Mucosa of descending colon (tissue), 3 donors: ENCODE data around the gene ZSWIM7. TPM values are rescaled to one million over a fixed set of nuclear protein-coding genes. Genes with fewer than 3 reads are reported as not detected.
"Not testable (repeated sequence)": the region's sequence is repeated elsewhere in the genome, so short reads cannot be mapped to it uniquely, and the experiment has no call there.

Experiments
- ATAC-seq: fragments of 200-7000 bp; cut with Tn5 transposase; one replicate; pipeline ENCODE4 v1.9.1; 2020; ENCODE audit warnings: mild to moderate bottlenecking, moderate library complexity
- DNase-seq, 3 donors: peaks; one replicate each; pipeline ENCODE4 v3.0.0-alpha.2; 2020
- H3K36me3 ChIP-seq: fragments of 200-600 bp; one replicate; pipeline ENCODE4 v1.8.0; 2021; ENCODE audit warnings: low read depth, mild to moderate bottlenecking
- H3K4me1 ChIP-seq: fragments of 200-600 bp; one replicate; pipeline ENCODE4 v1.8.0; 2021; ENCODE audit warnings: low read depth, mild to moderate bottlenecking
- H3K4me3 ChIP-seq: fragments of 200-600 bp; one replicate; pipeline ENCODE4 v1.8.0; 2021; ENCODE audit warnings: mild to moderate bottlenecking
- H3K9me3 ChIP-seq: fragments of 200-600 bp; one replicate; pipeline ENCODE4 v1.8.0; 2021; ENCODE audit warnings: mild to moderate bottlenecking
- intact Hi-C, 2 donors: fragments of 100-400 bp; cut with DNase I in 1 of 2; cut with micrococcal nuclease in 1 of 2; formaldehyde crosslinking; loops; one replicate each; pipeline versions ENCODE4 v1.11.0 to v1.11.1; 2022; cut with DNase I, micrococcal nuclease
- total RNA-seq, 3 donors: library from RNA; stranded (reverse); fragmentation: NEBNext Ultra II Directional in 2 of 3; extraction: Animal tissue kit (Norgen Biotek cat#: 25700) in 2 of 3; gene quantifications; one replicate each; pipeline versions ENCODE4 v1.2.1 to v1.2.4, GENCODE V29; 2021 to 2023
- TF ChIP-seq, protein P1 (sequence below): fragments of 200-600 bp; IDR thresholded peaks from one replicate; pipeline ENCODE4 v1.8.0; 2022; ENCODE audit warnings: antibody characterized with exemption, mild to moderate bottlenecking
- donor health status: DM: no; HTN: no; CAD: no; lungs with moderate emphysema.
- donor health status: DM: no; HTN: no; CAD: no.
- donor health status: DM: no; HTN: yes; CAD: no.

Gene ZSWIM7
- total RNA-seq, 3 donors from 2014 or later, result 17.3 to 32.1 (median 26.0) TPM

DNA sequence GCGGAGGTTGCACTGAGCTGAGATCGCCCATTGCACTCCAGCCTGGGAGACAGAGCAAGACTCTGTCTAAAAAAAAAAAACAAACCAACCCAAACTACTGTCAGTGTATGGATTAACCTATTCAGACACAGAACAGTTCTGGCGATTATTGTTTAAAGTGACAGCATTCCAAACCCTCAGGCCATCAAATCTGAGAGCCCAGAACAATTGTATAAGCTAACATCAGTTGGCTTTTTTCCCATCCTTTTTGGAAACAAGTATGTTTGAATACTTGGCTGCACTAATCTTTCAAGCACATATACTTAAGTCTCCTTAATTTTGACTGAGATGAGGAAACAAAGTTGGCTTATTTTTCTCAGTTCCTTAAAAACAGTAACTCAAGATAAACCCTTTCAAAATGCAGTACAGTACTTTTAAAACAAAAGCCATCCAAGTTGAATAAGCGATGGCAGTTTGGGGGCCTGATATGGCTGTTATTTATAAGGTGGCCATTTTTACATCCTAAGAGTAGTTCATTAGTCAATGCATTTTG lies 1.4 kb downstream of the ZSWIM7 start:
- H3K4me1 ChIP-seq, result peaks cover 8% of the 10 kb centered on the region
- ATAC-seq (no peak), DNase-seq (no peak)
- H3K9me3 ChIP-seq, result no peaks in the 10 kb centered on the region
- H3K4me3 ChIP-seq, result no peak overlapping the region
- intact Hi-C loops, result loop anchor here (10.0 kb wide), 2 partner anchors 53 to 173 kb away; partner anchors contain the start of gene ADORA2B (in 1 of the 2)
- TF ChIP-seq, protein P1, sequence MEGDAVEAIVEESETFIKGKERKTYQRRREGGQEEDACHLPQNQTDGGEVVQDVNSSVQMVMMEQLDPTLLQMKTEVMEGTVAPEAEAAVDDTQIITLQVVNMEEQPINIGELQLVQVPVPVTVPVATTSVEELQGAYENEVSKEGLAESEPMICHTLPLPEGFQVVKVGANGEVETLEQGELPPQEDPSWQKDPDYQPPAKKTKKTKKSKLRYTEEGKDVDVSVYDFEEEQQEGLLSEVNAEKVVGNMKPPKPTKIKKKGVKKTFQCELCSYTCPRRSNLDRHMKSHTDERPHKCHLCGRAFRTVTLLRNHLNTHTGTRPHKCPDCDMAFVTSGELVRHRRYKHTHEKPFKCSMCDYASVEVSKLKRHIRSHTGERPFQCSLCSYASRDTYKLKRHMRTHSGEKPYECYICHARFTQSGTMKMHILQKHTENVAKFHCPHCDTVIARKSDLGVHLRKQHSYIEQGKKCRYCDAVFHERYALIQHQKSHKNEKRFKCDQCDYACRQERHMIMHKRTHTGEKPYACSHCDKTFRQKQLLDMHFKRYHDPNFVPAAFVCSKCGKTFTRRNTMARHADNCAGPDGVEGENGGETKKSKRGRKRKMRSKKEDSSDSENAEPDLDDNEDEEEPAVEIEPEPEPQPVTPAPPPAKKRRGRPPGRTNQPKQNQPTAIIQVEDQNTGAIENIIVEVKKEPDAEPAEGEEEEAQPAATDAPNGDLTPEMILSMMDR, result no peak
- H3K36me3 ChIP-seq, result no peaks in the 10 kb centered on the region

DNA sequence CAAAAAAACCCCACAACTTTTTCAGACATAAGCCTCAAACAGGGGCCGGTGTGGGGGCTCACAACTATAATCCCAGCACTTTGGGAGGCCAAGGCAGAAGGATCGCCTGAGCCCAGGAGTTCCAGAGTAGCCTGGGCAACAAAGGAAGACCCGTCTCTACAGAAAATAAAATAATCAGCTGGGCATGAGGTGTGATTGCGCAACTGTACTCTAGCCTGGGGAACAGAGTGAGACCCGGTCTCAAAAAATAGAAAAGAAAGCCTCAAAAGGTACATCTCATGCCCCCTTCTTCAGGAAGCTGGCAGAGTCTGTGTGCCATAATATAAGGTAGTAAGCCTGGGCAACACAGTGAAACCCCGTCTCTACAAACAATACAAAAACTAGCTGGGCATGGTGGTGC lies 3.2 kb downstream of the ZSWIM7 start:
- ATAC-seq (no peak), DNase-seq (no peak)
- Histone ChIP-seq H3K4me1 (peaks cover 8% of the 10 kb centered on the region), H3K4me3 (no peak overlapping the region), H3K9me3 (no peaks in the 10 kb centered on the region), H3K36me3 (no peaks in the 10 kb centered on the region)
- intact Hi-C loops, result loop anchor here (10.0 kb wide), 2 partner anchors 52 to 172 kb away; partner anchors contain the start of gene ADORA2B (in 1 of the 2)
- TF ChIP-seq, protein P1, result no peak

DNA sequence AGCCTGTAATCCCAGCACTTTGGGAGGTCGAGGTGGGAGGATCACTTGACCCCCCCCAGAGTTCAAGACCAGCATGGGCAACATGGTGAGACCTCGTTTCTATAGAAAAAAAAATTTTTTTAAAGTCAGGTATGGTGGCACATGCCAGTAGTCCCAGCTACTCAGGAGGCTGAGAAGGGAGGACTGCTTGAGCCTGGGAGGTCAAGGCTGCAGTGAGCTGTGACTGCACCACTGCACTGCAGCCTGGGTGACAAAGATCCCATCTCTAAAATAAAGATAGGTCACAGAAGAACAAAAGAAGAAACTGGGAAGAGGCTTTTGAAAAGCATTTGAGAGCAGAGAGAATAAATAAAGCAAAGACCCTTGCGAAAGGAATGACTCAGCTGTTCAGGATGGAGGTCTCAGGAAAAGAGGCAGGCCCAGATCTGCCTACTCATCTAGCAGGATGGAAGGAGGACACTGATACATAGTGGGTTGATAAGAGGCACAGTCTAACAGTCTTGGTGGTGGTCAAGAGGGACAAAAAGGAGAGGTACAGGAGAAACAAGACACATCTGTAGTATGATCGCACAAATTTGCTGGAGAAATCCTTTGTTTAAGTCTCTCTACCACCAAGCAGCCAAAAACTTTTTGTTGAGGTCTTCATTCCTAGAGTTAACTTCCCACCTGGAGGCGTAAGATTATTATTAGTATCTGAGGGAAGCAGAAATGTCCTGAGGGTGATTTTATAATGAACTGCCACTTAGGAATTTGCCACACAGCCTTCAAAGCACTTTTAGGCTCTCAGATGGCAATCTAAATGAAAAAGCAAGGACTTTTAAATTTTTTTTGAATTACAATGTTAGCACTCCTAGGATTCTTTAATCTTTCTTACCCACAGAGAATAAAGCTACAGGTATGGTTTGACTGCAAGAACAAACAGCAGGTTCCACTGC lies 17.6 kb downstream of the ZSWIM7 start:
- TF ChIP-seq, protein P1, result no peak
- Histone ChIP-seq H3K4me1 (peaks cover 25% of the 10 kb centered on the region), H3K4me3 (no peak overlapping the region), H3K9me3 (no peaks in the 10 kb centered on the region), H3K36me3 (no peaks in the 10 kb centered on the region)
- ATAC-seq (peak; percentile 10), DNase-seq (no peak)
- intact Hi-C loops, result no loop called here

DNA sequence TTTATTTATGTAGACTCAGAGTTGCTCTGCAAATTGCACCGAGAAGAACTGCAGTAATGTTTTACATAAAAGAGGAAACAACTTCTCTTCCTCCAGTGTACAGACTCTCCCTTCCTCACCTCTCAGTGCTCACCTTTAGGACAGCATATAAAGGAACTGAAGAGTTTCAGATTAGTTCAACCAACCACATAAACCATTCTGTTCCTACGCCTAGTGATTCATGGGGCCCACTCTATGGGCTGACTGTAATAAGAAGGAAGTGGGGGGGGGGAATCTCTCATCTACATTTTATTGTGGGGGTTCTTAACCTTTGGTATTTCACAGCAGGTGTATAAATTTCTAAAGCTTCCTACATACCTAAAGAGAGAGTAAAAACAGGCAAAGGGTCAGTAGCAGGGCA lies 18.3 kb downstream of the ZSWIM7 start:
- ATAC-seq (peak; percentile 94), DNase-seq (peak in 1 of 3 donors; percentile 43)

DNA sequence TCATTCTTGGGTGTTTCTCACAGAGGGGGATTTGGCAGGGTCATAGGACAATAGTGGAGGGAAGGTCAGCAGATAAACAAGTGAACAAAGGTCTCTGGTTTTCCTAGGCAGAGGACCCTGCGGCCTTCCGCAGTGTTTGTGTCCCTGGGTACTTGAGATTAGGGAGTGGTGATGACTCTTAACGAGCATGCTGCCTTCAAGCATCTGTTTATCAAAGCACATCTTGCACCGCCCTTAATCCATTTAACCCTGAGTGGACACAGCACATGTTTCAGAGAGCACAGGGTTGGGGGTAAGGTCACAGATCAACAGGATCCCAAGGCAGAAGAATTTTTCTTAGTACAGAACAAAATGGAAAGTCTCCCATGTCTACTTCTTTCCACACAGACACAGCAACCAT lies 20.5 kb downstream of the ZSWIM7 start:
- peaks cover 17% of the 10 kb centered on the region for H3K4me1 ChIP-seq
- H3K4me3 ChIP-seq, H3K9me3 ChIP-seq, intact Hi-C loops, H3K36me3 ChIP-seq, ATAC-seq, DNase-seq: not testable (repeated sequence)

More for the DNA sequence above, 18.3 kb downstream of the ZSWIM7 start:
- Histone ChIP-seq H3K36me3 (no peaks in the 10 kb centered on the region), H3K9me3 (no peaks in the 10 kb centered on the region), H3K4me1 (peaks cover 25% of the 10 kb centered on the region), H3K4me3 (no peak overlapping the region)
- TF ChIP-seq, protein P1, result no peak
- intact Hi-C loops, result no loop called here

DNA sequence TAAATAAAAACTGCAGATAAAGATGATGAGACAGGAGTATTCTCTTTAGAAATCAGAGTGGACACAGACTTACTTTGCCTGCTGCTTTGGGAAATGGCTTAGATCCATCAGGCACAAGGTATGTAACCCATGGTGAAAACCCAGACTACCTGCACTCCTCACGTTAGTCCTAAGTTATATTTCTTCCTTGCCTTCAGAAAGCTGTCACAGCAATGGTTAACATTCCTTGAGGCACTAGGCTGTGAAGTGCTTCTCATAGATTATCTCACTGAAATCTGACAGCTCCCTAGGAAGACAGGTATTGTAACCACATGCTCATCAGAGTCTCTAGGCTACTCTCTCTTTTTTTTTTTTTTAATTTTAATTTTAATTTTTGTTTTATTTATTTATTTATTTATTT lies 20.9 kb downstream of the ZSWIM7 start:
- no peak for ATAC-seq
- Histone ChIP-seq H3K4me3 (no peak overlapping the region), H3K4me1 (peaks cover 17% of the 10 kb centered on the region), H3K36me3 (no peaks in the 10 kb centered on the region), H3K9me3 (no peaks in the 10 kb centered on the region)
- TF ChIP-seq, protein P1, result no peak
- DNase-seq, result no peak
- intact Hi-C loops, result no loop called here
